Measurements from ENCODE around the gene ZNF598.
A peak's percentile ranks its signal among the peaks of the same experiment; 100 is the strongest.

- TF ChIP-seq, protein P1, sequence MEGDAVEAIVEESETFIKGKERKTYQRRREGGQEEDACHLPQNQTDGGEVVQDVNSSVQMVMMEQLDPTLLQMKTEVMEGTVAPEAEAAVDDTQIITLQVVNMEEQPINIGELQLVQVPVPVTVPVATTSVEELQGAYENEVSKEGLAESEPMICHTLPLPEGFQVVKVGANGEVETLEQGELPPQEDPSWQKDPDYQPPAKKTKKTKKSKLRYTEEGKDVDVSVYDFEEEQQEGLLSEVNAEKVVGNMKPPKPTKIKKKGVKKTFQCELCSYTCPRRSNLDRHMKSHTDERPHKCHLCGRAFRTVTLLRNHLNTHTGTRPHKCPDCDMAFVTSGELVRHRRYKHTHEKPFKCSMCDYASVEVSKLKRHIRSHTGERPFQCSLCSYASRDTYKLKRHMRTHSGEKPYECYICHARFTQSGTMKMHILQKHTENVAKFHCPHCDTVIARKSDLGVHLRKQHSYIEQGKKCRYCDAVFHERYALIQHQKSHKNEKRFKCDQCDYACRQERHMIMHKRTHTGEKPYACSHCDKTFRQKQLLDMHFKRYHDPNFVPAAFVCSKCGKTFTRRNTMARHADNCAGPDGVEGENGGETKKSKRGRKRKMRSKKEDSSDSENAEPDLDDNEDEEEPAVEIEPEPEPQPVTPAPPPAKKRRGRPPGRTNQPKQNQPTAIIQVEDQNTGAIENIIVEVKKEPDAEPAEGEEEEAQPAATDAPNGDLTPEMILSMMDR (IDR thresholded peaks at IDR 0.05; ENCODE audit: low read depth, low read length, poor library complexity, severe bottlenecking): no peak
- peak; percentile 56; the same call in 1 of the 2 replicates for TF ChIP-seq EZH2phosphoT487 (IDR thresholded peaks at IDR 0.05; ENCODE audit: borderline replicate concordance, low read length)
These were observed 19.1 kb downstream of the ZNF598 start for GRCh38 chr16:1990351-1991134.
